H1 (cell line): ENCODE data around the gene MAGED2. TPM values are rescaled to one million over a fixed set of nuclear protein-coding genes. Genes with fewer than 3 reads are reported as not detected.
"Not testable (repeated sequence)": the region's sequence is repeated elsewhere in the genome, so short reads cannot be mapped to it uniquely, and the experiment has no call there.

Source experiments
- CTCF ChIA-PET: fragments of 300-600 bp; sonication (Branson Sonifier 250); formaldehyde crosslinking; loops from one replicate; lab custom pipeline; 2021; ENCODE audit not compliant: partially characterized antibody; lab: Charles Lee
- POLR2A ChIA-PET: fragments of 300-600 bp; sonication (Branson Sonifier 250); formaldehyde crosslinking; loops from one replicate; lab custom pipeline; 2021; ENCODE audit warnings: inconsistent platforms; ENCODE audit not compliant: partially characterized antibody; lab: Charles Lee
- DNase-seq, 2 experiments: peaks; one replicate each; pipeline versions ENCODE4 v3.0.0 to v3.0.0-alpha.2; 2010 to 2022; ENCODE audit warnings: low spot score in 2 of 2, low read depth in 1 of 2, mixed read lengths in 1 of 2
- FAIRE-seq: peaks from 2 replicates; lab custom pipeline; 2011; peaks lifted over from hg19 to GRCh38; lab: Jason Lieb, UNC
- H2AFZ ChIP-seq: 2 replicates; pipeline ENCODE4 v1.8.1; 2012; ENCODE audit warnings: low read length, inconsistent platforms
- H2AK5ac ChIP-seq: 2 replicates; pipeline ENCODE4 v1.6.1; 2013; ENCODE audit warnings: low read depth, low read length
- H2BK120ac ChIP-seq: replicated peaks from 2 replicates; pipeline ENCODE3; 2013; ENCODE audit warnings: low read depth, low read length, inconsistent platforms
- H2BK12ac ChIP-seq: 2 replicates; pipeline ENCODE4 v1.6.1; 2013; ENCODE audit warnings: low read depth, low read length
- H2BK15ac ChIP-seq: 2 replicates; pipeline ENCODE4 v1.6.1; 2013; ENCODE audit warnings: low read length
- H2BK20ac ChIP-seq: 2 replicates; pipeline ENCODE4 v1.6.1; 2013; ENCODE audit warnings: low read length
- H2BK5ac ChIP-seq: 2 replicates; pipeline ENCODE4 v1.6.1; 2013; ENCODE audit warnings: low read depth, low read length
- H3K14ac ChIP-seq: 2 replicates; pipeline ENCODE4 v1.6.1; 2013; ENCODE audit warnings: inconsistent platforms; ENCODE audit not compliant: insufficient read length
- H3K18ac ChIP-seq: 2 replicates; pipeline ENCODE4 v1.6.1; 2013; ENCODE audit warnings: low read length; ENCODE audit errors: extremely low read depth
- H3K23ac ChIP-seq: 2 replicates; pipeline ENCODE4 v1.6.1; 2013; ENCODE audit warnings: inconsistent platforms; ENCODE audit not compliant: insufficient read length
- H3K23me2 ChIP-seq: 2 replicates; pipeline ENCODE4 v1.6.1; 2013; ENCODE audit warnings: low read depth, low read length
- H3K27ac ChIP-seq: 2 replicates; pipeline ENCODE4 v1.6.1; 2011; ENCODE audit warnings: low read depth, low read length, inconsistent platforms
- H3K27me3 ChIP-seq, 4 experiments: replicated peaks in 1 of 4; 1 replicate in 1 of 4; 2 replicates in 3 of 4; pipeline versions ENCODE4 v1.6.1 to v1.8.1; 2011 to 2013; ENCODE audit warnings: low read length in 3 of 4, mild to moderate bottlenecking in 3 of 4, inconsistent platforms in 2 of 4, mixed read lengths in 2 of 4, moderate library complexity in 1 of 4; ENCODE audit not compliant: control insufficient read depth in 3 of 4, insufficient read depth in 3 of 4; ENCODE audit errors: extremely low read depth in 1 of 4
- H3K36me3 ChIP-seq, 4 experiments: 2 replicates each; pipeline versions ENCODE4 v1.6.1 to v1.8.1; 2011 to 2013; ENCODE audit warnings: mild to moderate bottlenecking in 4 of 4, low read length in 3 of 4, moderate library complexity in 2 of 4, control low read depth in 1 of 4, inconsistent platforms in 1 of 4; ENCODE audit not compliant: insufficient read depth in 4 of 4, control insufficient read depth in 2 of 4
- H3K4ac ChIP-seq: replicated peaks from 2 replicates; pipeline ENCODE3; 2013; ENCODE audit warnings: low read length, low read depth, mixed read lengths, inconsistent platforms; ENCODE audit not compliant: insufficient read length
- H3K4me1 ChIP-seq, 4 experiments: replicated peaks in 1 of 4; 1 replicate in 1 of 4; 2 replicates in 3 of 4; pipeline versions ENCODE4 v1.6.1 to v1.8.1; 2011 to 2013; ENCODE audit warnings: low read length in 3 of 4, inconsistent platforms in 2 of 4, mixed read lengths in 1 of 4; ENCODE audit not compliant: insufficient read depth in 4 of 4, control insufficient read depth in 3 of 4
- H3K4me2 ChIP-seq, 2 experiments: 2 replicates each; pipeline versions ENCODE4 v1.6.1 to v1.8.1; 2011 to 2013; ENCODE audit warnings: low read depth in 2 of 2, low read length in 2 of 2, control low read depth in 1 of 2, inconsistent platforms in 1 of 2, mild to moderate bottlenecking in 1 of 2; ENCODE audit not compliant: insufficient read depth in 1 of 2
- H3K4me3 ChIP-seq, 4 experiments: fragments of 200-600, 300-600 bp in 1 of 4; sonication (generic), shearing (Covaris generic), sonication (Bioruptor Twin) in 1 of 4; 2 replicates each; pipeline versions ENCODE4 v1.5.1 to v1.8.1; 2011 to 2016; ENCODE audit warnings: low read length in 4 of 4, low read depth in 3 of 4, control low read depth in 2 of 4, inconsistent platforms in 2 of 4, mild to moderate bottlenecking in 2 of 4, mixed read lengths in 1 of 4, moderate library complexity in 1 of 4; ENCODE audit not compliant: insufficient read depth in 2 of 4; ENCODE audit errors: extremely low read depth in 1 of 4
- H3K56ac ChIP-seq: replicated peaks from 2 replicates; pipeline ENCODE3; 2013; ENCODE audit warnings: low read depth, mild to moderate bottlenecking, mixed read lengths, low read length, inconsistent platforms; ENCODE audit not compliant: insufficient read length
- H3K79me1 ChIP-seq: 2 replicates; pipeline ENCODE4 v1.6.1; 2013; ENCODE audit warnings: low read depth, low read length, control low read depth
- H3K79me2 ChIP-seq, 2 experiments: 2 replicates each; pipeline versions ENCODE4 v1.6.1 to v1.8.1; 2012 to 2013; ENCODE audit warnings: low read length in 2 of 2, mild to moderate bottlenecking in 2 of 2, inconsistent platforms in 1 of 2; ENCODE audit not compliant: insufficient read depth in 2 of 2, control insufficient read depth in 1 of 2
- H3K9ac ChIP-seq, 4 experiments: replicated peaks in 1 of 4; 1 replicate in 1 of 4; 2 replicates in 3 of 4; pipeline versions ENCODE4 v1.6.1 to v1.8.1; 2011 to 2013; ENCODE audit warnings: low read depth in 3 of 4, low read length in 3 of 4, control low read depth in 2 of 4, mild to moderate bottlenecking in 2 of 4, moderate library complexity in 2 of 4, inconsistent platforms in 1 of 4; ENCODE audit errors: extremely low read depth in 1 of 4
- H3K9me3 ChIP-seq, 2 experiments: 2 replicates each; pipeline versions ENCODE4 v1.6.1 to v1.8.1; 2012 to 2013; ENCODE audit warnings: mild to moderate bottlenecking in 2 of 2, moderate library complexity in 2 of 2, control low read depth in 1 of 2, inconsistent platforms in 1 of 2, low read depth in 1 of 2, low read length in 1 of 2, mixed read lengths in 1 of 2; ENCODE audit not compliant: insufficient read depth in 2 of 2
- H4K20me1 ChIP-seq, 2 experiments: replicated peaks in 1 of 2; 2 replicates each; pipeline versions ENCODE3 to v1.8.1; 2011 to 2013; ENCODE audit warnings: inconsistent platforms in 2 of 2, low read length in 2 of 2, mild to moderate bottlenecking in 1 of 2; ENCODE audit not compliant: insufficient read depth in 2 of 2, control insufficient read depth in 1 of 2
- H4K5ac ChIP-seq: 2 replicates; pipeline ENCODE4 v1.6.1; 2013; ENCODE audit warnings: low read length, low read depth, mixed read lengths, inconsistent platforms; ENCODE audit not compliant: insufficient read length
- H4K8ac ChIP-seq: 2 replicates; pipeline ENCODE4 v1.8.0; 2013; ENCODE audit warnings: mild to moderate bottlenecking, moderate library complexity, low read length, inconsistent platforms; ENCODE audit not compliant: insufficient read depth; ENCODE audit errors: extremely low read depth
- H4K91ac ChIP-seq: replicated peaks from 2 replicates; pipeline ENCODE3; 2013; ENCODE audit warnings: low read length, mixed read lengths, inconsistent platforms; ENCODE audit not compliant: insufficient read length
- whole genome bisulfite sequencing, 2 experiments: shearing (Covaris generic) in 1 of 2; methylation state at CpG; one replicate each; pipeline versions ENCODE4 v1.1.6 to v1.1.7; 2013 to 2015; ENCODE audit warnings: low lambda C conversion rate in 2 of 2, mixed read lengths in 2 of 2, inconsistent platforms in 1 of 2, low coverage in 1 of 2, missing lambda C conversion rate in 1 of 2; ENCODE audit not compliant: insufficient replicate concordance in 2 of 2, insufficient coverage in 1 of 2, insufficient read length in 1 of 2; ENCODE audit errors: extremely low coverage in 1 of 2, missing lambda C conversion rate in 1 of 2; 5-methylcytosine and 5-hydroxymethylcytosine counted together
- polyA plus RNA-seq, 7 experiments: library from polyadenylated mRNA; depleted of rRNA in 3 of 7; stranded (reverse) in 5 of 7; unstranded in 2 of 7; fragments of >200 nt in 5 of 7; fragments of 200-250 nt in 2 of 7; gene quantifications; 1 replicate in 5 of 7; 2 replicates in 1 of 7; 4 replicates in 1 of 7; pipeline versions ENCODE4 v1.2.1 to v1.2.3, GENCODE V29; 2011 to 2013; ENCODE audit warnings: missing spikeins in 2 of 7, mixed read lengths in 2 of 7
- total RNA-seq: library from RNA; stranded (reverse); fragmentation: NEBNext Ultra II Directional; extraction: Animal tissue kit (Norgen Biotek cat#: 25700); gene quantifications from 2 replicates; pipeline ENCODE4 v1.2.1, GENCODE V29; 2021

Gene MAGED2
- total and polyA plus RNA-seq, 2 of the 8 experiments (the other 6 are each of a cell fraction or from before 2014, with no cell fraction given) = 83.3 to 120 TPM

- H3K18ac ChIP-seq, DNase-seq, H2BK12ac ChIP-seq, H2BK5ac ChIP-seq, H3K4ac ChIP-seq, H3K9ac ChIP-seq, H2BK15ac ChIP-seq, H3K23me2 ChIP-seq, H2AK5ac ChIP-seq, H3K56ac ChIP-seq, H2BK20ac ChIP-seq, H4K91ac ChIP-seq, H2BK120ac ChIP-seq, H3K23ac ChIP-seq, POLR2A ChIA-PET, H3K4me2 ChIP-seq, H4K5ac ChIP-seq, H4K8ac ChIP-seq, H3K4me1 ChIP-seq, CTCF ChIA-PET, H3K79me2 ChIP-seq, H3K9me3 ChIP-seq, H3K14ac ChIP-seq, H3K27me3 ChIP-seq, H3K4me3 ChIP-seq, H3K79me1 ChIP-seq, H2AFZ ChIP-seq, H3K27ac ChIP-seq, FAIRE-seq, H3K36me3 ChIP-seq, H4K20me1 ChIP-seq: not testable (repeated sequence)
- 100% methylated on average over 2 of the region's 2 CpGs; no CpG with 5 or more reads in 1 of the 2 experiments for WGBS, 2 experiments
Observed at GRCh38 chrX:54847700-54848099, 40.2 kb downstream of the MAGED2 start.
